ENCODE measurements around the gene TMEM242.

The TMEM242 gene

GRCh38 chr6:157287247-157287850, 36.0 kb downstream of the TMEM242 start:
- H3K79me2 ChIP-seq (ENCODE audit: control insufficient read depth, low read length) = no peaks in the 10 kb centered on the region
- H3K36me3 ChIP-seq (ENCODE audit: control insufficient read depth, low read length) = no peaks in the 10 kb centered on the region
- no peaks in the 10 kb centered on the region for H3K9me2 ChIP-seq (replicated peaks; ENCODE audit: control insufficient read depth, low read length)
- H4K20me1 ChIP-seq (ENCODE audit: control insufficient read depth, insufficient read depth, low read depth, low read length) = no peaks in the 10 kb centered on the region
- no peaks in the 10 kb centered on the region for H3K9me3 ChIP-seq (ENCODE audit: control insufficient read depth, insufficient read depth, low read length)
- H3F3A ChIP-seq (ENCODE audit: control insufficient read depth, insufficient read depth) = no peaks in the 10 kb centered on the region
- no peaks in the 10 kb centered on the region for H3K4me1 ChIP-seq (ENCODE audit: control insufficient read depth, low read length)
- H3K4me3 ChIP-seq (ENCODE audit: low read length) = no peak overlapping the region
- H3K4me2 ChIP-seq (ENCODE audit: low read length) = no peak overlapping the region
- H3K27me3 ChIP-seq (ENCODE audit: control insufficient read depth, low read length) = peaks cover 5% of the 10 kb centered on the region; the same call in 1 of the 2 replicates
- no peak for TF ChIP-seq EZH2phosphoT487 (IDR thresholded peaks at IDR 0.05; ENCODE audit: borderline replicate concordance, low read length)
- no peak for TF ChIP-seq CTCF (IDR thresholded peaks at IDR 0.05; ENCODE audit: low read depth, low read length, poor library complexity, severe bottlenecking)
- H3K27ac ChIP-seq (ENCODE audit: low read depth, low read length) = no peak overlapping the region

- no peaks in the 10 kb centered on the region for H3K36me3 ChIP-seq (ENCODE audit: control insufficient read depth, low read length)
- H3K4me2 ChIP-seq (ENCODE audit: low read length) = no peak overlapping the region
- no peaks in the 10 kb centered on the region for H3F3A ChIP-seq (ENCODE audit: control insufficient read depth, insufficient read depth)
- no peaks in the 10 kb centered on the region for H4K20me1 ChIP-seq (ENCODE audit: control insufficient read depth, insufficient read depth, low read depth, low read length)
- no peak overlapping the region for H3K27ac ChIP-seq (ENCODE audit: low read depth, low read length)
- H3K27me3 ChIP-seq (ENCODE audit: control insufficient read depth, low read length) = peaks cover 5% of the 10 kb centered on the region; the same call in 1 of the 2 replicates
- no peaks in the 10 kb centered on the region for H3K79me2 ChIP-seq (ENCODE audit: control insufficient read depth, low read length)
- H3K9me3 ChIP-seq (ENCODE audit: control insufficient read depth, insufficient read depth, low read length) = no peaks in the 10 kb centered on the region
- H3K9me2 ChIP-seq (replicated peaks; ENCODE audit: control insufficient read depth, low read length) = no peaks in the 10 kb centered on the region
- H3K4me1 ChIP-seq (ENCODE audit: control insufficient read depth, low read length) = no peaks in the 10 kb centered on the region
- TF ChIP-seq EZH2phosphoT487 (IDR thresholded peaks at IDR 0.05; ENCODE audit: borderline replicate concordance, low read length) (no peak), CTCF (IDR thresholded peaks at IDR 0.05; ENCODE audit: low read depth, low read length, poor library complexity, severe bottlenecking) (no peak)
- no peak overlapping the region for H3K4me3 ChIP-seq (ENCODE audit: low read length)
Measured at GRCh38 chr6:157285422-157285779, 37.9 kb downstream of the TMEM242 start.

DNA sequence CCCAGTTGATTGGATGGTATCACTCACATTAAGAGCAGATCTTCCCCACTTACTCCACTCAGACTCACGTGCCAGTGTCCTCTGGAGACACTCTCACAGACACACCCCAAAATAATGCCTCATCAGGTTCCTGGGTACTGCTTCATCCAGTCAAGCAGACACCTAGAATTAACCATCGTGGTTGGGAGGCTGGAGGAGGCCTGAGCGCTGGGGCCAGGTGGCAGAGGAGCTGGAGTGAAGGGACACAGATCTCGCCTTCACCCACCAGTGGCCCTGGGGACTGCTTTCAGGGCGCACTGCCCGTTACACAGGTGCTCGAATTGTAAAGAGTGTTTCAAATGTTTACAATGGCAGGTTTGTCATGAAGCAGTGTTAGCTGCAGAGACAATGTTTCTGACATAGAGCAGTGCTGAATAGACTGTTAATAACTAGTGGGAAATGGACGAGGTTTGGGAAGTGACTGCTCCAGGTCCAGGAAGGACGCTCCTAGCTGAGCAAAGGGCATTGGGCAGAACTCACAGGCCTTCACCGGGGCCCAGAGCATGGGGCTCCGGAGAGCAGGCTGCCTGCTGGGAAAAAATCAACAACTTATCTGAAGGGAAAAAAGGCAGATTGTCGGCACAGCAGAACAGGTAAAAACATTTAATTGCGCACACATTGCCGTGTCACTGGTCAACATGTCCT, 38.4 kb downstream of the TMEM242 start:
- Histone ChIP-seq H4K20me1 (ENCODE audit: control insufficient read depth, insufficient read depth, low read depth, low read length) (no peaks in the 10 kb centered on the region), H3K4me1 (ENCODE audit: control insufficient read depth, low read length) (no peaks in the 10 kb centered on the region), H3K36me3 (ENCODE audit: control insufficient read depth, low read length) (no peaks in the 10 kb centered on the region), H3F3A (ENCODE audit: control insufficient read depth, insufficient read depth) (no peaks in the 10 kb centered on the region), H3K4me2 (ENCODE audit: low read length) (no peak overlapping the region), H3K4me3 (ENCODE audit: low read length) (no peak overlapping the region), H3K79me2 (ENCODE audit: control insufficient read depth, low read length) (no peaks in the 10 kb centered on the region), H3K9me3 (ENCODE audit: control insufficient read depth, insufficient read depth, low read length) (no peaks in the 10 kb centered on the region), H3K27ac (ENCODE audit: low read depth, low read length) (no peak overlapping the region), H3K9me2 (replicated peaks; ENCODE audit: control insufficient read depth, low read length) (no peaks in the 10 kb centered on the region), H3K27me3 (ENCODE audit: control insufficient read depth, low read length) (peaks cover 5% of the 10 kb centered on the region; the same call in 1 of the 2 replicates)
- TF ChIP-seq EZH2phosphoT487 (IDR thresholded peaks at IDR 0.05; ENCODE audit: borderline replicate concordance, low read length) = no peak
- TF ChIP-seq CTCF (IDR thresholded peaks at IDR 0.05; ENCODE audit: low read depth, low read length, poor library complexity, severe bottlenecking) = no peak

All from DOHH2 (cell line).